H9 (cell line): ENCODE results near the gene PSMA2. TPM values are rescaled to one million over a fixed set of nuclear protein-coding genes. Genes with fewer than 3 reads are reported as not detected.
A peak's percentile ranks its signal among the peaks of the same experiment; 100 is the strongest.

ENCODE experiments used
- DNase-seq: peaks from one replicate; pipeline ENCODE4 v3.0.0-alpha.2; 2017
- H2AFZ ChIP-seq: one replicate; pipeline ENCODE4 v1.6.1; 2013; ENCODE audit warnings: mild to moderate bottlenecking, low read length, control low read depth, moderate library complexity
- H2AK5ac ChIP-seq: 2 replicates; pipeline ENCODE4 v1.6.1; 2013; ENCODE audit warnings: low read length, control low read depth, mixed read lengths; ENCODE audit not compliant: insufficient read length
- H2BK120ac ChIP-seq: one replicate; pipeline ENCODE4 v1.6.1; 2013; ENCODE audit warnings: low read depth, mild to moderate bottlenecking, low read length, control low read depth, inconsistent platforms; ENCODE audit not compliant: poor library complexity, severe bottlenecking
- H2BK12ac ChIP-seq: 2 replicates; pipeline ENCODE4 v1.6.1; 2013; ENCODE audit warnings: low read length, control low read depth, mixed read lengths, low read depth; ENCODE audit not compliant: insufficient read length
- H2BK15ac ChIP-seq: 2 replicates; pipeline ENCODE4 v1.6.1; 2013; ENCODE audit warnings: low read depth, low read length, control low read depth
- H2BK20ac ChIP-seq: one replicate; pipeline ENCODE4 v1.6.1; 2013; ENCODE audit warnings: low read depth, mild to moderate bottlenecking, low read length, control low read depth, inconsistent platforms; ENCODE audit not compliant: poor library complexity, severe bottlenecking
- H2BK5ac ChIP-seq: 2 replicates; pipeline ENCODE4 v1.6.1; 2013; ENCODE audit warnings: low read length, control low read depth, mixed read lengths; ENCODE audit not compliant: insufficient read length
- H3K14ac ChIP-seq: 2 replicates; pipeline ENCODE4 v1.6.1; 2013; ENCODE audit warnings: low read length, control low read depth; ENCODE audit not compliant: insufficient read depth
- H3K18ac ChIP-seq: 2 replicates; pipeline ENCODE4 v1.6.1; 2013; ENCODE audit warnings: low read depth, mild to moderate bottlenecking, mixed read lengths, low read length, control low read depth; ENCODE audit not compliant: insufficient read length
- H3K23ac ChIP-seq: 2 replicates; pipeline ENCODE4 v1.6.1; 2013; ENCODE audit warnings: low read length, control low read depth, mixed read lengths, low read depth; ENCODE audit not compliant: insufficient read length
- H3K23me2 ChIP-seq: 2 replicates; pipeline ENCODE4 v1.6.1; 2013; ENCODE audit warnings: low read depth, mild to moderate bottlenecking, mixed read lengths, low read length, control low read depth; ENCODE audit not compliant: insufficient read length, poor library complexity, severe bottlenecking
- H3K27ac ChIP-seq: 2 replicates; pipeline ENCODE4 v1.5.1; 2013; ENCODE audit warnings: low read length, control low read depth, mixed read lengths, low read depth; ENCODE audit not compliant: insufficient read length
- H3K27me3 ChIP-seq: 2 replicates; pipeline ENCODE4 v1.6.1; 2013; ENCODE audit warnings: low read length, control low read depth, inconsistent platforms; ENCODE audit not compliant: insufficient read depth
- H3K4ac ChIP-seq: 2 replicates; pipeline ENCODE4 v1.6.1; 2013; ENCODE audit warnings: low read depth, mild to moderate bottlenecking, control low read depth, inconsistent platforms, low read length, moderate library complexity
- H3K4me1 ChIP-seq: 2 replicates; pipeline ENCODE4 v1.6.1; 2013; ENCODE audit warnings: low read length, control low read depth, inconsistent platforms; ENCODE audit not compliant: insufficient read depth
- H3K4me2 ChIP-seq: 2 replicates; pipeline ENCODE4 v1.6.1; 2013; ENCODE audit warnings: low read length, control low read depth, mixed read lengths; ENCODE audit not compliant: insufficient read length, insufficient read depth
- H3K56ac ChIP-seq: 2 replicates; pipeline ENCODE4 v1.6.1; 2013; ENCODE audit warnings: low read depth, mild to moderate bottlenecking, mixed read lengths, low read length, control low read depth; ENCODE audit not compliant: insufficient read length
- H3K79me1 ChIP-seq: 2 replicates; pipeline ENCODE4 v1.6.1; 2013; ENCODE audit warnings: low read depth, mild to moderate bottlenecking, moderate library complexity, low read length, control low read depth, inconsistent platforms; ENCODE audit not compliant: insufficient read depth, poor library complexity, severe bottlenecking
- H3K79me2 ChIP-seq: 2 replicates; pipeline ENCODE4 v1.6.1; 2013; ENCODE audit warnings: low read length, control low read depth, inconsistent platforms; ENCODE audit not compliant: insufficient read depth
- H3K9ac ChIP-seq: 2 replicates; pipeline ENCODE4 v1.6.1; 2013; ENCODE audit warnings: low read length, control low read depth, mixed read lengths; ENCODE audit not compliant: insufficient read length; ENCODE audit errors: extremely low read depth
- H3K9me3 ChIP-seq: one replicate; pipeline ENCODE4 v1.6.1; 2013; ENCODE audit warnings: low read depth, low read length, inconsistent platforms; ENCODE audit not compliant: control insufficient read depth
- H3T11ph ChIP-seq: one replicate; pipeline ENCODE4 v1.6.1; 2013; ENCODE audit warnings: mild to moderate bottlenecking, low read length, control low read depth, inconsistent platforms
- H4K20me1 ChIP-seq: one replicate; pipeline ENCODE4 v1.6.1; 2013; ENCODE audit not compliant: control insufficient read depth, insufficient read length, insufficient read depth
- H4K5ac ChIP-seq: 2 replicates; pipeline ENCODE4 v1.6.1; 2013; ENCODE audit warnings: low read depth, mild to moderate bottlenecking, mixed read lengths, low read length, control low read depth; ENCODE audit not compliant: insufficient read length
- H4K8ac ChIP-seq: replicated peaks from 2 replicates; pipeline ENCODE4 v1.6.1; 2013; ENCODE audit warnings: low read length, control low read depth, mixed read lengths, low read depth; ENCODE audit not compliant: insufficient read length
- H4K91ac ChIP-seq: 2 replicates; pipeline ENCODE4 v1.6.1; 2013; ENCODE audit warnings: low read depth, mild to moderate bottlenecking, moderate library complexity, mixed read lengths, low read length, control low read depth; ENCODE audit not compliant: insufficient read length
- H3K27ac Mint-ChIP-seq, 3 experiments: 2 replicates in 2 of 3; 3 replicates in 1 of 3; pipeline ENCODE4 v1.8.0; 2020 to 2021; ENCODE audit warnings: mixed read lengths in 3 of 3, mild to moderate bottlenecking in 1 of 3, moderate library complexity in 1 of 3
- H3K27me3 Mint-ChIP-seq: 2 replicates; pipeline ENCODE4 v1.8.0; 2021; ENCODE audit warnings: low read depth, mild to moderate bottlenecking, moderate library complexity, mixed read lengths
- H3K36me3 Mint-ChIP-seq, 3 experiments: 2 replicates in 2 of 3; 3 replicates in 1 of 3; pipeline ENCODE4 v1.8.0; 2020 to 2021; ENCODE audit warnings: low read depth in 3 of 3, mixed read lengths in 3 of 3; ENCODE audit not compliant: insufficient read depth in 1 of 3
- H3K4me1 Mint-ChIP-seq, 2 experiments: 2 replicates each; pipeline ENCODE4 v1.8.0; 2020; ENCODE audit warnings: mixed read lengths in 2 of 2
- H3K4me3 Mint-ChIP-seq, 2 experiments: 2 replicates in 1 of 2; 3 replicates in 1 of 2; pipeline ENCODE4 v1.8.0; 2020 to 2021; ENCODE audit warnings: mild to moderate bottlenecking in 2 of 2, mixed read lengths in 2 of 2, moderate library complexity in 1 of 2
- H3K9me3 Mint-ChIP-seq, 2 experiments: 2 replicates in 1 of 2; 3 replicates in 1 of 2; pipeline ENCODE4 v1.8.0; 2020; ENCODE audit warnings: mild to moderate bottlenecking in 2 of 2, mixed read lengths in 2 of 2, moderate library complexity in 1 of 2
- CTCF ChIP-seq: fragments of 200-600 bp; sonication (generic); conservative IDR thresholded peaks from 3 replicates; pipeline ENCODE4 v1.8.0; 2021; ENCODE audit warnings: antibody characterized with exemption, mild to moderate bottlenecking
- WGBS: extraction: QIAGEN DNeasy Blood & Tissue Kit; methylation state at CpG from one replicate; pipeline ENCODE4 v1.1.7; 2013; ENCODE audit warnings: missing lambda C conversion rate, low lambda C conversion rate, mixed read lengths; ENCODE audit not compliant: insufficient read length; ENCODE audit errors: extremely low coverage; 5-methylcytosine and 5-hydroxymethylcytosine counted together
- total RNA-seq: library from RNA; stranded (reverse); gene quantifications from 2 replicates; pipeline ENCODE4 v1.2.1, GENCODE V29; 2021

Gene PSMA2
- total RNA-seq, 1 experiment from 2014 or later = 227 TPM

GRCh38 chr7:42911454-42912447 is 20.2 kb downstream of the PSMA2 start, which contains the start of gene C7orf25:
Gene C7orf25, minus strand, starts transcription at chr7:42912070. Its CDS starts 1,170 bp downstream, at chr7:42910900.
- peaks cover 36 to 41% of the 10 kb centered on the region in 2 experiments for H3K4me1 Mint-ChIP-seq

More at GRCh38 chr7:42911454-42912447, 20.2 kb downstream of the PSMA2 start, which contains the start of gene C7orf25:
- Histone ChIP-seq H3K23ac (no peak within 1 kb of the TSS), H4K91ac (no peak within 1 kb of the TSS), H3K9ac (peak within 1 kb of the TSS; percentile 80), H2AK5ac (no peak within 1 kb of the TSS), H2BK15ac (no peak within 1 kb of the TSS), H3K56ac (no peak within 1 kb of the TSS), H2BK120ac (no peak within 1 kb of the TSS), H2BK12ac (no peak within 1 kb of the TSS), H3K14ac (peak within 1 kb of the TSS; percentile 81), H4K20me1 (no peaks in the 10 kb centered on the region), H2BK5ac (no peak within 1 kb of the TSS), H4K5ac (no peak within 1 kb of the TSS), H3K27ac (peak within 1 kb of the TSS; percentile 24), H3K4me1 (peaks cover 12% of the 10 kb centered on the region), H3K4ac (no peak within 1 kb of the TSS), H4K8ac (no peak within 1 kb of the TSS), H3K4me2 (peak within 1 kb of the TSS; percentile 95), H3K79me1 (no peaks in the 10 kb centered on the region), H3K27me3 (no peaks in the 10 kb centered on the region), H3K9me3 (no peaks in the 10 kb centered on the region), H2BK20ac (no peak within 1 kb of the TSS), H2AFZ (no peak within 1 kb of the TSS), H3T11ph (no peak within 1 kb of the TSS), H3K79me2 (peaks cover 3% of the 10 kb centered on the region; the same call in 1 of the 2 replicates), H3K18ac (peak within 1 kb of the TSS; percentile 80), H3K23me2 (peaks cover 9% of the 10 kb centered on the region)
- Mint-ChIP-seq H3K36me3 (peaks cover 8 to 39% (median 36%) of the 10 kb centered on the region in 3 experiments; a peak in 6 of 7 replicates), H3K9me3 (no peaks in the 10 kb centered on the region; a peak in 1 of 5 replicates), H3K4me3 (peak within 1 kb of the TSS; percentile 90 to 92), H3K27me3 (no peaks in the 10 kb centered on the region), H3K27ac (peak within 1 kb of the TSS; percentile 94 to 95 (median 95))
- TF ChIP-seq CTCF = no peak
- WGBS = no CpG with 5 or more reads among the region's 95 CpGs
- DNase-seq = peak; percentile 97
